ENCODE results near the gene ADAMTSL4. TPM values are rescaled to one million over a fixed set of nuclear protein-coding genes. Genes with fewer than 3 reads are reported as not detected.
A peak's percentile ranks its signal among the peaks of the same experiment; 100 is the strongest.
"Not testable (repeated sequence)": the region's sequence is repeated elsewhere in the genome, so short reads cannot be mapped to it uniquely, and the experiment has no call there.

Gene ADAMTSL4
- total RNA-seq, 2 experiments from 2014 or later: 0.28 to 0.59 TPM

DNA sequence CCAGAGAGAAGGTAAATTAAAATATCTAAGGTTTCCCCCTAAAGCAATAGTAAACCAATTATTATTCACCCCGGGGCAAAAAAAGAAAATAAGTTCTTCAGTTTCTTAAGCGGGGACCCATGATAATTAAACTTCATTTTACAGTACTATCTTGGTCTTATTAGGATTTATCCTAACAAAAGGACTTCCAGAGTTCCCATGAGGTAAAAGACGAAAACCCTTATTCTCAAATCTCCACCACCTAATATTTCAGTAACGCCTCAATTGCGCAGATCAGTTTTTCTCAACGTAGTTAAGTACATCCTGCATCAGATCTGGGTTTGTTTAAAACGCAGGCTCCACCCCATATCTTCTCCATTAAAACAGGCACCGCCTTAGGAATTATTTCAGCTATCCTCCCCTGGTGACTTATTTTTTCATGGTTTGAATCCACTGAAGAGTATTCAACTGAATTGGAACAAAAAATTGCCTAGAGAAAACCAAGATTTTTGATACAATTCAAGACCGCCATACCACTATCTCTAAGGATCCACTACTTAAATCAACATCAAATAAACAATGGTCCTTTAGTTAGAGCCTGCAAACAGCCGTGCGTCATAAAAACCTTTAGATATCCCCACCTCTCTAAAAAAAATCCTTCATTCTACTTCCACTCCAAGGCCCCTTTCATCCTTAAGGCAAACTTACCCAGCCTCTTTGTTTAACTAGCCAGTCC, 28.5 kb downstream of the ADAMTSL4 start:
- CTCF ChIA-PET: interaction anchor here (0.9 to 26.4 kb wide), 3 partner anchors 14 to 345 kb away, joined by 4 to 461 read pairs (median 239); partner anchors contain the start of gene ENSA
- H3K4me1 Mint-ChIP-seq: peaks cover 38% of the 10 kb centered on the region

DNA sequence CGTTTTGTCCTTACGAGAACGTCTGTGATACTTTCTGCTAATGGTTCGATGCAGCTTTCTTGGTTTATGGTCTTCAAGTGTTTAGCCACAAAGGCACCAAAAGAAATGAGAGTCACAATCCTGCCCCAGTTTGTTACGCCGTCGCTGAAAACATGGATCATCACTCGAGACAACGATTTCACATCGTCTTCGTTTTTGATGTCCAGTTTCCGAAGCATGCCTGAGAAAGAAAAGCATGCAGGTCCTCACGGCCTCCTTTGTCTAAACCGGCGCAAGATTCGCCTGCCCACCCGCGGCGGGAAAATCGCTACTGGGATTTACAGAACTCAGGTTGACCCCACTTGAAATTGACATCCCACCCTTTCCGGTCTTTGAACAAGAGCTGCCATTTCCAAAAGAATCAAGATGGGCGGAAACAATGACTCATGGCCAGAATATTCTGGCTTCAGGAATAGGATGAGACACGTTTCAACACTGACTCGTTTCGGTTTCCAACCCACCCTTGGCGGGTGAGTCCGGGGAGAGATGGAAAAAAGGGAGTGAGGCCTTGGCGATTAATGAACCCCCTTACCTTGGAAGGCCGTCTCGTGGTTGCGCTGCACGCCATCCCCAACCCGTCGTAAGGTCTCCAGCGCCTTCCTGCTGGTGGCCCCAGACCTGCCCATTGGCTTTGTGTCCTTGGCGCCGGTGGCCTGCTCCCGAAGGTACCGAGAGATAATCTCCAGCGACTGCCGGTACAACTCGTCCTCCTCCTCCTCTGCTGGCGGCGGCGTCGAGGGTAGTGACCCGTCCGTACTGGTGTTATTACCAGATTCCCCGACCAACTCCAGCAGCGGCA, 29.3 kb downstream of the ADAMTSL4 start:
- CTCF ChIA-PET: interaction anchor here (1.7 to 26.4 kb wide), 3 partner anchors 8 to 42 kb away, joined by 12 to 461 read pairs (median 239); partner anchors contain the start of gene ENSA
- intact Hi-C loops (cut with DNase I, micrococcal nuclease): loop anchor here (1.0 to 5.0 kb wide), 7 partner anchors 11 to 704 kb away; partner anchors contain the start of genes ENSA (in 1 of the 2), SETDB1 (in 1 of the 2) and ZNF687 (in 1 of the 2)
- peaks cover 63% of the 10 kb centered on the region for H3K36me3 Mint-ChIP-seq (ENCODE audit: low read depth)
- H3K9me3 Mint-ChIP-seq (ENCODE audit: low read depth): no peaks in the 10 kb centered on the region
- peaks cover 30% of the 10 kb centered on the region for H3K4me1 Mint-ChIP-seq
- H3K27ac Mint-ChIP-seq: peak overlapping the region; percentile 97
- H3K4me3 Mint-ChIP-seq: peak overlapping the region; percentile 95
- no peaks in the 10 kb centered on the region for H3K27me3 Mint-ChIP-seq
- POLR2A ChIA-PET: interaction anchor here (0.6 to 11.8 kb wide), 10 partner anchors 9 to 703 kb away, joined by 3 to 333 read pairs (median 16); partner anchors contain the start of genes ENSA and GOLPH3L
- ATAC-seq: peak; percentile 10
- DNase-seq: peak; percentile 77

More for the DNA sequence above, 28.5 kb downstream of the ADAMTSL4 start:
- peaks cover 70% of the 10 kb centered on the region for H3K36me3 Mint-ChIP-seq (ENCODE audit: low read depth)
- no peaks in the 10 kb centered on the region for H3K27me3 Mint-ChIP-seq
- intact Hi-C loops (cut with DNase I, micrococcal nuclease): loop anchor here (1.0 to 5.0 kb wide), 5 partner anchors 10 to 705 kb away; partner anchors contain the start of genes SETDB1 (in 1 of the 2) and ZNF687 (in 1 of the 2)
- POLR2A ChIA-PET: interaction anchor here (0.7 to 11.8 kb wide), 6 partner anchors 9 to 51 kb away, joined by 3 to 333 read pairs (median 38); partner anchors contain the start of gene ENSA
- DNase-seq (no peak), ATAC-seq (no peak)
- peak overlapping the region; percentile 97 for H3K27ac Mint-ChIP-seq
- peak overlapping the region; percentile 95 for H3K4me3 Mint-ChIP-seq
- H3K9me3 Mint-ChIP-seq (ENCODE audit: low read depth): no peaks in the 10 kb centered on the region

DNA sequence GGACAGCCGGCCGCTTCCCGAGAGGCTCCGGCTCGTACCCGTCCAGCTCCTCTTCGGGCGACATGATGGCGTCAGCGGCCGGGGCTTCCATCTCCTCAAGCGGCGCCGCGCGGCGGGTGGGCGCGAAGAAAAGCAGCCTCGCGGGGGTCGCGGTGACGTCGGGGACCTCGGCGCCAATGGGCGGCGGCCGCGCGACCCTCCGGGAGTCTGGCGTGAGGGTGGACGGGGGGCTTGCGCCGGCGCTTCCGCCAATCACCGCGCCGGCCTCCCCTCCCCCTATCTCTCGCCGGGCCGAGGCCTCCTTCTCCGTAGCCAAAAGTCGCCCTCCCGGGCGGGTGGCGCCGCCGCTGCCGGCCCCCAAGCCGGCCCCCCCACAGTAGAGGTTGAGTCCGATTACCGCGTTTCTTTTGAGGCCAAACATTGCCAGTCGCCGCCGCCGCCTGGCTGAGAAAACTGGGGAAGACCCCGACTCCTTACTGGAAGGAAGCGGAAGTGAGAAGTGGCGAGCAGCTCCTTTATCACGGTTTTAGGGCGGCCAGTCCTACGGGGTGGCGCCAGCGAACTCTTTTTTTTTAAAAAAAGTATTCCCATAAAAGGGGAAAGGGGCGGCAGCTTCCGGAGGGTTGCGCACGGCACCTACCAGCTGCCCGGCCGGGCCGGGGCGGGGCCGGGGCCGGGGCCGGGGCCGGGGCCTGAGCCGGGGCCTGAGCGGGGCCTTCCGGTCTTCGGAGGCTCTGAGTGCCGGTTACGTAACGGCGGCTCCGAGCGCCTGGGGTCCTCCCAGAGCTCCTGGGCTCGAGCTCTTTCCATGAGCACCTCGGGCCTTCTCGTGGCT, 30.1 kb downstream of the ADAMTSL4 start, which contains the start of gene MCL1:
MCL1 (minus strand) TSS at position 501 of the 835 bp plus-strand sequence; CDS start at position 421, 80 bp downstream.
- Mint-ChIP-seq H3K36me3 (ENCODE audit: low read depth) (peaks cover 57% of the 10 kb centered on the region), H3K9me3 (ENCODE audit: low read depth) (no peaks in the 10 kb centered on the region), H3K27me3 (no peaks in the 10 kb centered on the region), H3K4me3 (peak within 1 kb of the TSS; percentile 95), H3K27ac (peak within 1 kb of the TSS; percentile 97), H3K4me1 (peaks cover 23% of the 10 kb centered on the region)
- CTCF ChIA-PET: interaction anchor here (0.6 to 26.4 kb wide), 7 partner anchors 8 to 401 kb away, joined by 3 to 461 read pairs (median 6); partner anchors contain the start of gene ENSA
- ATAC-seq (peak; percentile 81), DNase-seq (peak; percentile 94)
- POLR2A ChIA-PET: interaction anchor here (0.6 to 11.8 kb wide), 20 partner anchors 10 to 702 kb away, joined by 3 to 333 read pairs (median 4); partner anchors contain the start of genes ENSA, FALEC and GOLPH3L
- intact Hi-C loops (cut with DNase I, micrococcal nuclease): loop anchor here (1.0 to 5.0 kb wide), 6 partner anchors 18 to 703 kb away; partner anchors contain the start of genes ENSA (in 1 of the 2), SETDB1 (in 1 of the 2) and ZNF687 (in 1 of the 2)

DNA sequence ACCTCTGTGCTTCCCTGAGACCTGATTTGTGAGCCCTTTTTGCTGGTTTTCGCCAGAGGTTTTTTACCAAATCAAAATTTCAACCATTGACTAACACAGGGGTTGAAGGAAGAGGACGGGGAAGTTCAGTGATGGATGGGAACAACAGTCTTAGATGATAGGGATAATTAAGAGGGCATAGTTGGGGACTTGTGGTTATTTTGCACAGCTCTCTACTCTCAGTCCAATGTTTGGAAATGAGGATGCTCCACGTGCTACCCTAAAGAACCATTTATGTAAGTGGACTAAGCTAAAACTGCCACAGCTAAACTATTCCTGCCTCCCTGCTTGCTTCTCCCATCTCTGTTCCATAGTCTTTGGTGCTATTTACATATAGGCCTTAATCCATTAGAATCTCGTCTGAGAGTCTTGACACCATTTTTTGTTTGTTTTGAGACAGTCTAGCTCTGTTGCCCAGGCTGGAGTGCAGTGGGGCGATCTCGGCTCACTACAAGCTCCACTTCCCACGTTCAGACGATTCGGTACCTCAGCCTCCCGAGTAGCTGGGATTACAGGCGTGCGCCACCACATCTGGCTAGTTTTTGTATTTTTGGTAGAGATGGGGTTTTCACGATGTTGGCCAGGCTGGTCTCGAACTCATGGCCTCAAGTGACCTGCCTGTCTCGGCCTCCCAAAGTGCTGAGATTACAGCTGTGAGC, 30.9 kb downstream of the ADAMTSL4 start:
- ChIA-PET POLR2A (interaction anchor here (0.6 to 11.8 kb wide), 17 partner anchors 9 to 427 kb away, joined by 3 to 333 read pairs (median 5); partner anchors contain the start of genes ENSA, FALEC and GOLPH3L), CTCF (interaction anchor here (0.6 to 26.4 kb wide), 8 partner anchors 9 to 400 kb away, joined by 3 to 461 read pairs (median 6); partner anchors contain the start of gene ENSA)
- intact Hi-C loops (cut with DNase I, micrococcal nuclease): loop anchor here (1.0 to 5.0 kb wide), 6 partner anchors 19 to 702 kb away; partner anchors contain the start of genes ENSA (in 1 of the 2), SETDB1 (in 1 of the 2) and ZNF687 (in 1 of the 2)
- Mint-ChIP-seq H3K27me3 (no peaks in the 10 kb centered on the region), H3K27ac (peak overlapping the region; percentile 88), H3K4me1 (peaks cover 18% of the 10 kb centered on the region), H3K36me3 (ENCODE audit: low read depth) (peaks cover 49% of the 10 kb centered on the region), H3K4me3 (peak overlapping the region; percentile 95), H3K9me3 (ENCODE audit: low read depth) (no peaks in the 10 kb centered on the region)
- ATAC-seq (peak; percentile 4), DNase-seq (no peak)

DNA sequence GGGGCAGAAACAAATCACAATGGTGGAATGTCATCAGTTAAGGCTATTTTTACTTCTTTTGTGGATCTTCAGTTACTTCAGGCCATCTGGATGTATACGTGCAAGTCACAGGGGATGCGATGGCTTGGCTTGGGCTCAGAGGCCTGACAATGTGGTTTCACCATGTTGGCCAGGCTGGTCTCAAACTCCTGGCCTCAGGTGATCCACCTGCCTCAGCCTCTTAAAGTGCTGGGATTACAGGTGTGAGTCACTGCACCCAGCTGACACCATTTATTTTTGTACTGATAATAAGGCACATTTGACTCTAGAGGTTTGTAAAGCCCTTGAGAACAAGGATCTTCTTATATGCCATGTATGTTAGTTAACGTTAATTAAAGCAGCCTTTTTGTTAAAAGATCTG, 31.8 kb downstream of the ADAMTSL4 start:
- ChIA-PET CTCF (interaction anchor here (13.5 to 26.4 kb wide), 2 partner anchors 17 to 40 kb away, joined by 239 to 461 read pairs; partner anchors contain the start of gene ENSA), POLR2A (interaction anchor here (1.0 to 11.8 kb wide), 4 partner anchors 13 to 49 kb away, joined by 3 to 333 read pairs (median 28); partner anchors contain the start of gene ENSA)
- H3K9me3 Mint-ChIP-seq (ENCODE audit: low read depth); intact Hi-C loops (cut with DNase I, micrococcal nuclease); H3K27me3 Mint-ChIP-seq; DNase-seq; ATAC-seq: not testable (repeated sequence)
- peaks cover 15% of the 10 kb centered on the region for H3K4me1 Mint-ChIP-seq
- peak overlapping the region; percentile 95 for H3K4me3 Mint-ChIP-seq
- peak overlapping the region; percentile 88 for H3K27ac Mint-ChIP-seq
- peaks cover 44% of the 10 kb centered on the region for H3K36me3 Mint-ChIP-seq (ENCODE audit: low read depth)

DNA sequence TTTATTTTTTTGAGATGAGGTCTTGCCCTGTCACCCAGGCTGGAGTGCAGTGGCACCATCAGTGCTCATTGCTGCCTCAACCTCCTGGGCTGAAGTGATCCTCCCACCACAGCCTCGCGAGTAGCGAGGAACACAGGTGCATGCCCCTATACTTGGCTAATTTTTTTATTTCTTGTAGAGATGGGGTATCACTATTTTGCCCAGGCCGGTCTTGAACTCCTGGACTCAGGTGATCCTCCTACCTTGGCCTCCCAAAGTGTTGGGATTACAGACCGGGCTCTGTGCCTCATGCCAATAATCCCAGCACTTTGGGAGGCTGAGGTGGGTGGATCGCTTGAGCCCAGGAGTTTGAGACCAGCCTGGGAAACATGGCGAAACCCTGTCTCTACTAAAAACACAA, 32.2 kb downstream of the ADAMTSL4 start:
- ChIA-PET CTCF (interaction anchor here (0.6 to 26.4 kb wide), 3 partner anchors 18 to 210 kb away, joined by 3 to 461 read pairs (median 239); partner anchors contain the start of gene ENSA), POLR2A (interaction anchor here (1.0 to 11.8 kb wide), 2 partner anchors 19 to 48 kb away, joined by 3 to 333 read pairs; partner anchors contain the start of gene ENSA)
- H3K27me3 Mint-ChIP-seq; ATAC-seq; H3K27ac Mint-ChIP-seq; H3K9me3 Mint-ChIP-seq (ENCODE audit: low read depth); intact Hi-C loops (cut with DNase I, micrococcal nuclease); DNase-seq; H3K4me3 Mint-ChIP-seq: not testable (repeated sequence)
- Mint-ChIP-seq H3K4me1 (peaks cover 15% of the 10 kb centered on the region), H3K36me3 (ENCODE audit: low read depth) (peaks cover 40% of the 10 kb centered on the region)

DNA sequence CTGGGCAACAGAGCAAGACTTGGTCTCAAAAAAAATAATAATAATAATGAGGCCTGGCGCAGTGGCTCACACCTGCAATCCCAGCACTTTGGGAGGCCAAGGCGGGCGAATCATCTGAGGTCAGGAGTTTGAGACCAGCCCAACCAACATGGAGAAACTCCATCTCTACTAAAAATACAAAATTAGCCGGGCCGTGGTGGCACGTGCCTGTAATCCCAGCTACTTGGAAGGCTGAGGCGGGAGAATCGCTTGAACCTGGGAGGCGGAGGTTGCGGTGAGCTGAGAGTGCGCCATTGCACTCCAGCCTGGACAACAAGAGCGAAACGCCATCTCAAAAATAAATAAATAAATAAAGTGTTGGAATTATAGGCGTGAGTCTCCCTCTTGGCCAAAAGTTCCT, 32.8 kb downstream of the ADAMTSL4 start:
- intact Hi-C loops (cut with DNase I, micrococcal nuclease); H3K27me3 Mint-ChIP-seq; H3K4me3 Mint-ChIP-seq; ATAC-seq; H3K9me3 Mint-ChIP-seq (ENCODE audit: low read depth); DNase-seq; H3K27ac Mint-ChIP-seq: not testable (repeated sequence)
- ChIA-PET CTCF (interaction anchor here (0.6 to 26.4 kb wide), 3 partner anchors 18 to 211 kb away, joined by 3 to 461 read pairs (median 239); partner anchors contain the start of gene ENSA), POLR2A (interaction anchor here (1.0 kb wide), 1 partner anchor 48 kb away, joined by 3 read pairs; the partner anchor contains the start of gene ENSA)
- H3K4me1 Mint-ChIP-seq: peaks cover 15% of the 10 kb centered on the region
- H3K36me3 Mint-ChIP-seq (ENCODE audit: low read depth): peaks cover 35% of the 10 kb centered on the region

DNA sequence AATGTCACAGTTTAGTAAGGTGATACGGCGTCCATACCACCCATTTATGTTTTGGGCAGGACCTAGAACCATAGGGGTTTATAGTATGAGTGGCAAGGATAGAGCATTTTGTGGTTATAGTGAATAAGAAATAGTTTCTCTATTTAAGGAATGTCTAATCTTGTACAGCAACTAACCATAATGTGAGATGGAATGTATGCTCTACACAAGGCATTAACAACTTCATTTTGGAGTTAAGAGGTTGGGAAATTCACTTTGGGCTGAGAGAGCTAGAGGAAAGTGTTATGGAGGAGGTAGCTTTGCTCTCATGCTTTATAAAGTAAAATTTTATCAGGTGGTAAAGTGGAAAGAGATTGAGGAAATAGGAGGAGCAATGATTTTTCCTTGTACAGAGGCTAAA, 33.2 kb downstream of the ADAMTSL4 start:
- ChIA-PET CTCF (interaction anchor here (0.6 to 26.4 kb wide), 3 partner anchors 18 to 211 kb away, joined by 3 to 461 read pairs (median 239); partner anchors contain the start of gene ENSA), POLR2A (no interaction called here)
- intact Hi-C loops (cut with DNase I, micrococcal nuclease): no loop called here
- H3K27ac Mint-ChIP-seq: no peak overlapping the region
- DNase-seq (no peak), ATAC-seq (no peak)
- H3K4me1 Mint-ChIP-seq: peaks cover 15% of the 10 kb centered on the region
- H3K36me3 Mint-ChIP-seq (ENCODE audit: low read depth): peaks cover 31% of the 10 kb centered on the region
- no peaks in the 10 kb centered on the region for H3K27me3 Mint-ChIP-seq
- H3K9me3 Mint-ChIP-seq (ENCODE audit: low read depth): no peaks in the 10 kb centered on the region
- no peak overlapping the region for H3K4me3 Mint-ChIP-seq

All from activated CD4-positive, alpha-beta T cell treated with anti-CD3 and anti-CD28 coated beads for 36 hours (primary cell).